ENCODE data around the gene PEX13.
A peak's percentile ranks its signal among the peaks of the same experiment; 100 is the strongest.

Gene PEX13

DNA sequence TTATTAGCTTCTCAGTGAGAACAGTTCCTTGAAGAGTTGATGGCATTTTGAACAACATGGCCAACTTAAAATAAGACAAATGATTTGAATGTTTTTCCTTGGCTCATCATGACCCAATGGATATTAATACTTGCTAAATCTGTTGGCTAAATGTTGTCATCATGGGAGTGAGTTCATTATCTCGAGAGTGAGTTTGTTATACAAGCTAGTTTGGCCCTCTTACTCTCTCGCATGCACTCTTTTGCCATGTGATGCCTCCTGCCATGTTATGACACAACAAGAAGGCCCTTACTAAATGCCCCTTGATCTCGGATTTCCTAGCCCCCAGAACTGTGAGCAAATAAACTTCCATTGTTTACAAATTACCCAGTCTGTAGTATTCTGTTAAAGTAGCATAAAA lies 25.3 kb downstream of the PEX13 start:
- WGBS, result 100% methylated on average over 2 of the region's 3 CpGs
- no peak overlapping the region for H2AFZ ChIP-seq (ENCODE audit: low read depth, low read length)
- no peak overlapping the region for H4K8ac ChIP-seq (ENCODE audit: low read length)
- H3K4me1 ChIP-seq (ENCODE audit: control insufficient read depth, insufficient read depth, low read depth, low read length), result no peaks in the 10 kb centered on the region
- H3K36me3 ChIP-seq (ENCODE audit: control insufficient read depth in 1 of 2, insufficient read depth in 2 of 2, low read depth in 1 of 2, low read length in 2 of 2), result peaks cover 10 to 27% of the 10 kb centered on the region in 2 experiments
- H2BK120ac ChIP-seq (ENCODE audit: low read depth, low read length), result no peak overlapping the region
- H2BK12ac ChIP-seq (ENCODE audit: low read length in 2 of 2), result no peak overlapping the region
- no peak overlapping the region for H4K91ac ChIP-seq (ENCODE audit: low read length)
- no peak overlapping the region for H3K4ac ChIP-seq (ENCODE audit: low read depth in 1 of 2, low read length in 2 of 2)
- H2AK5ac ChIP-seq (ENCODE audit: low read length, severe bottlenecking), result no peak overlapping the region
- H3K18ac ChIP-seq (ENCODE audit: low read depth in 1 of 2, low read length in 2 of 2), result no peak overlapping the region
- no peak overlapping the region for H3K4me2 ChIP-seq (ENCODE audit: low read length, poor library complexity, severe bottlenecking)
- no peak overlapping the region for H2BK5ac ChIP-seq (ENCODE audit: low read depth, low read length, poor library complexity, severe bottlenecking)
- no peaks in the 10 kb centered on the region for H3K9me3 ChIP-seq (ENCODE audit: control insufficient read depth, low read length)
- no peak overlapping the region for H3K9ac ChIP-seq (ENCODE audit: low read length)
- H3K79me1 ChIP-seq (replicated peaks; ENCODE audit: low read length, poor library complexity, severe bottlenecking), result peaks cover 10% of the 10 kb centered on the region
- H3K27me3 ChIP-seq (ENCODE audit: control insufficient read depth in 1 of 2, insufficient read depth in 1 of 2, low read length in 2 of 2), result no peaks in the 10 kb centered on the region
- DNase-seq, result no peak
- H3K4me3 ChIP-seq (ENCODE audit: insufficient read depth in 1 of 2, low read depth in 1 of 2, low read length in 2 of 2), result no peak overlapping the region
- no peak overlapping the region for H2BK15ac ChIP-seq (ENCODE audit: low read depth, poor library complexity, severe bottlenecking)
- H3K14ac ChIP-seq (ENCODE audit: low read length in 2 of 2), result no peak overlapping the region
- H3K23ac ChIP-seq (ENCODE audit: low read length in 2 of 2), result peak overlapping the region in 1 of 2 experiments; percentile 34
- H3K27ac ChIP-seq (ENCODE audit: low read length, poor library complexity, severe bottlenecking), result no peak overlapping the region

- Histone ChIP-seq H3K9me3 (ENCODE audit: control insufficient read depth, low read length) (no peaks in the 10 kb centered on the region), H3K4me3 (ENCODE audit: insufficient read depth in 1 of 2, low read depth in 1 of 2, low read length in 2 of 2) (no peak overlapping the region), H4K91ac (ENCODE audit: low read length) (no peak overlapping the region), H4K8ac (ENCODE audit: low read length) (no peak overlapping the region), H2BK15ac (ENCODE audit: low read depth, poor library complexity, severe bottlenecking) (no peak overlapping the region), H3K4me1 (ENCODE audit: control insufficient read depth, insufficient read depth, low read depth, low read length) (no peaks in the 10 kb centered on the region), H2BK120ac (ENCODE audit: low read depth, low read length) (no peak overlapping the region), H2BK12ac (ENCODE audit: low read length in 2 of 2) (no peak overlapping the region), H3K18ac (ENCODE audit: low read depth in 1 of 2, low read length in 2 of 2) (no peak overlapping the region), H3K4ac (ENCODE audit: low read depth in 1 of 2, low read length in 2 of 2) (no peak overlapping the region), H3K14ac (ENCODE audit: low read length in 2 of 2) (no peak overlapping the region), H3K4me2 (ENCODE audit: low read length, poor library complexity, severe bottlenecking) (no peak overlapping the region), H2BK5ac (ENCODE audit: low read depth, low read length, poor library complexity, severe bottlenecking) (no peak overlapping the region), H3K23ac (ENCODE audit: low read length in 2 of 2) (no peak overlapping the region), H3K9ac (ENCODE audit: low read length) (no peak overlapping the region), H2AFZ (ENCODE audit: low read depth, low read length) (no peak overlapping the region), H3K79me1 (replicated peaks; ENCODE audit: low read length, poor library complexity, severe bottlenecking) (peaks cover 12% of the 10 kb centered on the region), H3K27ac (ENCODE audit: low read length, poor library complexity, severe bottlenecking) (no peak overlapping the region), H3K27me3 (ENCODE audit: control insufficient read depth in 1 of 2, insufficient read depth in 1 of 2, low read length in 2 of 2) (no peaks in the 10 kb centered on the region), H2AK5ac (ENCODE audit: low read length, severe bottlenecking) (no peak overlapping the region), H3K36me3 (ENCODE audit: control insufficient read depth in 1 of 2, insufficient read depth in 2 of 2, low read depth in 1 of 2, low read length in 2 of 2) (peaks cover 12 to 43% of the 10 kb centered on the region in 2 experiments)
- WGBS, result 97% methylated on average over 4 of the region's 4 CpGs
- no peak for DNase-seq
These were observed 27.1 kb downstream of the PEX13 start for GRCh38 chr2:61044636-61045035.

GRCh38 chr2:61045226-61045625 lies 27.7 kb downstream of the PEX13 start:
- Histone ChIP-seq H3K18ac (ENCODE audit: low read depth in 1 of 2, low read length in 2 of 2) (no peak overlapping the region), H3K4me1 (ENCODE audit: control insufficient read depth, insufficient read depth, low read depth, low read length) (no peaks in the 10 kb centered on the region), H3K23ac (ENCODE audit: low read length in 2 of 2) (no peak overlapping the region), H3K9ac (ENCODE audit: low read length) (no peak overlapping the region), H3K4me3 (ENCODE audit: insufficient read depth in 1 of 2, low read depth in 1 of 2, low read length in 2 of 2) (no peak overlapping the region), H2BK120ac (ENCODE audit: low read depth, low read length) (no peak overlapping the region), H4K91ac (ENCODE audit: low read length) (no peak overlapping the region), H3K27ac (ENCODE audit: low read length, poor library complexity, severe bottlenecking) (no peak overlapping the region), H2BK15ac (ENCODE audit: low read depth, poor library complexity, severe bottlenecking) (no peak overlapping the region), H2BK12ac (ENCODE audit: low read length in 2 of 2) (no peak overlapping the region), H2BK5ac (ENCODE audit: low read depth, low read length, poor library complexity, severe bottlenecking) (no peak overlapping the region), H3K4ac (ENCODE audit: low read depth in 1 of 2, low read length in 2 of 2) (no peak overlapping the region), H3K36me3 (ENCODE audit: control insufficient read depth in 1 of 2, insufficient read depth in 2 of 2, low read depth in 1 of 2, low read length in 2 of 2) (peaks cover 12 to 45% of the 10 kb centered on the region in 2 experiments), H2AFZ (ENCODE audit: low read depth, low read length) (no peak overlapping the region), H3K14ac (ENCODE audit: low read length in 2 of 2) (no peak overlapping the region), H3K9me3 (ENCODE audit: control insufficient read depth, low read length) (no peaks in the 10 kb centered on the region), H3K4me2 (ENCODE audit: low read length, poor library complexity, severe bottlenecking) (no peak overlapping the region), H2AK5ac (ENCODE audit: low read length, severe bottlenecking) (no peak overlapping the region), H4K8ac (ENCODE audit: low read length) (no peak overlapping the region), H3K27me3 (ENCODE audit: control insufficient read depth in 1 of 2, insufficient read depth in 1 of 2, low read length in 2 of 2) (no peaks in the 10 kb centered on the region), H3K79me1 (replicated peaks; ENCODE audit: low read length, poor library complexity, severe bottlenecking) (peaks cover 12% of the 10 kb centered on the region)
- WGBS, result no CpG with 5 or more reads among the region's 2 CpGs
- DNase-seq, result no peak

DNA sequence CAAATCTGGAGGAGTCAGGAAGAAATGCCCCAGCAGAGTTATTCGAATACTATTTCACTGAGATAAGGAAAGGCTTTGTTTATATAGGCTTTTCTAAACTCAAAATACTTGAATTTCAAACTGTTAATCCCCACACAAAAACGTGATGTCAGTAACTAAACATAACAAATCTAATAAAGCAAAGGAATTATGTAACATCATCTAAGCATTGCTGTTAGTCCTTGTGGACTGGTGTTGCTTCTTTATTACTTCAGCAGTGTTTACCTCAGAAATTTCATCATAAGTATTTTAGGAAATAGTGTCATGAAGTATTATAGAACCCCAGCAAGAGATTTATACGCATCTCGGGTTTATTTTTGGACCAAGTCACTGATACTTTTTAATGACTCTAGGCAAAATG lies 28.5 kb downstream of the PEX13 start:
- H3K79me1 ChIP-seq (replicated peaks; ENCODE audit: low read length, poor library complexity, severe bottlenecking), result peaks cover 10% of the 10 kb centered on the region
- no peak overlapping the region for H4K91ac ChIP-seq (ENCODE audit: low read length)
- no peak overlapping the region for H2BK120ac ChIP-seq (ENCODE audit: low read depth, low read length)
- H3K9me3 ChIP-seq (ENCODE audit: control insufficient read depth, low read length), result no peaks in the 10 kb centered on the region
- H3K27ac ChIP-seq (ENCODE audit: low read length, poor library complexity, severe bottlenecking), result no peak overlapping the region
- H2BK15ac ChIP-seq (ENCODE audit: low read depth, poor library complexity, severe bottlenecking), result no peak overlapping the region
- WGBS, result 88% methylated on average over 2 of the region's 4 CpGs
- DNase-seq, result peak; percentile 40
- no peaks in the 10 kb centered on the region for H3K4me1 ChIP-seq (ENCODE audit: control insufficient read depth, insufficient read depth, low read depth, low read length)
- no peak overlapping the region for H2AFZ ChIP-seq (ENCODE audit: low read depth, low read length)
- H4K8ac ChIP-seq (ENCODE audit: low read length), result no peak overlapping the region
- H3K27me3 ChIP-seq (ENCODE audit: control insufficient read depth in 1 of 2, insufficient read depth in 1 of 2, low read length in 2 of 2), result no peaks in the 10 kb centered on the region
- no peak overlapping the region for H3K4ac ChIP-seq (ENCODE audit: low read depth in 1 of 2, low read length in 2 of 2)
- no peak overlapping the region for H3K9ac ChIP-seq (ENCODE audit: low read length)
- H3K4me3 ChIP-seq (ENCODE audit: insufficient read depth in 1 of 2, low read depth in 1 of 2, low read length in 2 of 2), result no peak overlapping the region
- H3K14ac ChIP-seq (ENCODE audit: low read length in 2 of 2), result no peak overlapping the region
- H3K4me2 ChIP-seq (ENCODE audit: low read length, poor library complexity, severe bottlenecking), result no peak overlapping the region
- H2BK12ac ChIP-seq (ENCODE audit: low read length in 2 of 2), result no peak overlapping the region
- H3K23ac ChIP-seq (ENCODE audit: low read length in 2 of 2), result no peak overlapping the region
- H3K18ac ChIP-seq (ENCODE audit: low read depth in 1 of 2, low read length in 2 of 2), result no peak overlapping the region
- no peak overlapping the region for H2BK5ac ChIP-seq (ENCODE audit: low read depth, low read length, poor library complexity, severe bottlenecking)
- H2AK5ac ChIP-seq (ENCODE audit: low read length, severe bottlenecking), result no peak overlapping the region
- peaks cover 12 to 50% of the 10 kb centered on the region in 2 experiments for H3K36me3 ChIP-seq (ENCODE audit: control insufficient read depth in 1 of 2, insufficient read depth in 2 of 2, low read depth in 1 of 2, low read length in 2 of 2)
